B cell (primary cell): Measurements from ENCODE around the gene CYP4F22. TPM values are rescaled to one million over a fixed set of nuclear protein-coding genes. Genes with fewer than 3 reads are reported as not detected.

Source experiments
- ATAC-seq: fragments of 200-7000 bp; cut with Tn5 transposase; one replicate; pipeline ENCODE4 v1.10.0; 2021; ENCODE audit warnings: low read depth, mild to moderate bottlenecking, moderate number of reproducible peaks, moderate library complexity
- CTCF ChIA-PET: fragments of 350-600 bp; sonication (Branson Sonifier 250); formaldehyde crosslinking; loops from one replicate; lab custom pipeline; 2021; ENCODE audit warnings: antibody characterized with exemption, inconsistent platforms; lab: Charles Lee
- POLR2A ChIA-PET: fragments of 350-600 bp; sonication (Branson Sonifier 250); formaldehyde crosslinking; loops from one replicate; lab custom pipeline; 2021; ENCODE audit warnings: antibody characterized with exemption; lab: Charles Lee
- DNase-seq: peaks from one replicate; pipeline ENCODE4 v3.0.0; 2013
- H2AFZ ChIP-seq: 2 replicates; pipeline ENCODE4 v1.6.1; 2012; ENCODE audit warnings: mild to moderate bottlenecking, low read depth, low read length; ENCODE audit not compliant: insufficient read depth, poor library complexity, severe bottlenecking
- H3K27ac ChIP-seq, 2 donors: 1 replicate in 1 of 2; 2 replicates in 1 of 2; pipeline ENCODE4 v1.5.1; 2012 to 2013; ENCODE audit warnings: low read length in 2 of 2, mild to moderate bottlenecking in 2 of 2, moderate library complexity in 1 of 2
- H3K27me3 ChIP-seq, 4 experiments: fragments of 200-600 bp in 1 of 4; sonication (generic) in 1 of 4; replicated peaks in 1 of 4; 1 replicate in 2 of 4; 2 replicates in 2 of 4; pipeline versions ENCODE4 v1.6.1 to v1.7.0; 2013 to 2016; ENCODE audit warnings: low read length in 3 of 4, mild to moderate bottlenecking in 2 of 4, mixed read lengths in 1 of 4, moderate library complexity in 1 of 4; ENCODE audit not compliant: insufficient read depth in 4 of 4, control insufficient read depth in 3 of 4; ENCODE audit errors: control extremely low read depth in 1 of 4
- H3K36me3 ChIP-seq, 2 experiments: replicated peaks in 1 of 2; 1 replicate in 1 of 2; 2 replicates in 1 of 2; pipeline versions ENCODE4 v1.6.1 to v1.7.1; 2013; ENCODE audit warnings: low read length in 1 of 2; ENCODE audit not compliant: insufficient read depth in 2 of 2, control insufficient read depth in 1 of 2; ENCODE audit errors: control extremely low read depth in 1 of 2, extremely low read depth in 1 of 2
- H3K4me1 ChIP-seq, 2 donors: fragments of 200-600 bp in 1 of 2; sonication (generic) in 1 of 2; 1 replicate in 1 of 2; 2 replicates in 1 of 2; pipeline versions ENCODE4 v1.5.1 to v1.6.1; 2013 to 2017; ENCODE audit warnings: low read length in 2 of 2; ENCODE audit not compliant: control insufficient read depth in 2 of 2, insufficient read depth in 2 of 2
- H3K4me2 ChIP-seq: replicated peaks from 2 replicates; pipeline ENCODE3; 2012; ENCODE audit warnings: mild to moderate bottlenecking, low read depth, low read length; ENCODE audit not compliant: poor library complexity, severe bottlenecking
- H3K4me3 ChIP-seq, 5 experiments: fragments of 200-600 bp in 1 of 5; sonication (generic) in 1 of 5; 1 replicate in 3 of 5; 2 replicates in 2 of 5; pipeline versions ENCODE4 v1.5.1 to v1.7.0; 2011 to 2016; ENCODE audit warnings: low read length in 4 of 5, mild to moderate bottlenecking in 4 of 5, low read depth in 2 of 5, control low read depth in 1 of 5, moderate library complexity in 1 of 5; ENCODE audit not compliant: insufficient read depth in 1 of 5; ENCODE audit errors: control extremely low read depth in 1 of 5, extremely low read depth in 1 of 5
- H3K79me2 ChIP-seq: fragments of 200-600 bp; sonication (generic); one replicate; pipeline ENCODE4 v1.6.0; 2016; ENCODE audit warnings: low read length; ENCODE audit not compliant: control insufficient read depth, insufficient read depth
- H3K9ac ChIP-seq: fragments of 200-600 bp; sonication (generic); 2 replicates; pipeline ENCODE4 v1.6.1; 2017; ENCODE audit warnings: mild to moderate bottlenecking, low read length, moderate library complexity
- H3K9me3 ChIP-seq, 3 donors: one replicate each; pipeline versions ENCODE4 v1.6.1 to v1.7.1; 2013; ENCODE audit warnings: low read length in 2 of 3; ENCODE audit not compliant: control insufficient read depth in 2 of 3, insufficient read depth in 1 of 3; ENCODE audit errors: control extremely low read depth in 1 of 3
- H4K20me1 ChIP-seq: 2 replicates; pipeline ENCODE4 v1.6.0; 2012; ENCODE audit warnings: mild to moderate bottlenecking, low read length; ENCODE audit not compliant: insufficient read depth, control insufficient read depth, poor library complexity, severe bottlenecking
- H3K27ac Mint-ChIP-seq: one replicate; pipeline ENCODE4 v1.8.0; 2021; ENCODE audit warnings: mixed read lengths
- H3K27me3 Mint-ChIP-seq: one replicate; pipeline ENCODE4 v1.8.0; 2021; ENCODE audit warnings: mixed read lengths
- H3K4me1 Mint-ChIP-seq: one replicate; pipeline ENCODE4 v1.8.0; 2021; ENCODE audit warnings: mixed read lengths
- H3K4me3 Mint-ChIP-seq: one replicate; pipeline ENCODE4 v1.8.0; 2021; ENCODE audit warnings: mixed read lengths
- H3K9me3 Mint-ChIP-seq: one replicate; pipeline ENCODE4 v1.8.0; 2022; ENCODE audit warnings: mixed read lengths; ENCODE audit not compliant: insufficient read depth
- EZH2 ChIP-seq: IDR thresholded peaks from 2 replicates; pipeline ENCODE4 v1.6.1; 2012; ENCODE audit warnings: borderline replicate concordance, low read depth, mild to moderate bottlenecking, moderate library complexity, low read length; ENCODE audit not compliant: insufficient read depth, poor library complexity, severe bottlenecking
- WGBS: methylation state at CpG from one replicate; pipeline ENCODE4 v1.1.5; 2013; ENCODE audit warnings: missing lambda C conversion rate; ENCODE audit not compliant: insufficient coverage; 5-methylcytosine and 5-hydroxymethylcytosine counted together
- intact Hi-C: fragments of 100-400 bp; cut with micrococcal nuclease; formaldehyde crosslinking; loops from one replicate; pipeline ENCODE4 v1.10.0; 2022
- polyA plus RNA-seq: library from polyadenylated mRNA; depleted of rRNA; stranded (reverse); fragments of >200 nt; gene quantifications from 2 replicates; pipeline ENCODE4 v1.2.3, GENCODE V29; 2012
- total RNA-seq, 2 donors: library from RNA; stranded (reverse); fragments of 120-200 nt in 1 of 2; gene quantifications; 1 replicate in 1 of 2; 2 replicates in 1 of 2; pipeline versions ENCODE4 v1.2.3 to v1.2.4, GENCODE V29; 2013 to 2022
- TF ChIP-seq, protein P1 (sequence below): fragments of 200-600 bp; IDR thresholded peaks from one replicate; pipeline ENCODE4 v1.8.0; 2022; ENCODE audit warnings: antibody characterized with exemption, mild to moderate bottlenecking

CYP4F22 gene
- total and polyA plus RNA-seq, 2 donors (not counting 1 experiment from before 2014, with no cell fraction given) = 0.03 TPM; not detected in 1

DNA sequence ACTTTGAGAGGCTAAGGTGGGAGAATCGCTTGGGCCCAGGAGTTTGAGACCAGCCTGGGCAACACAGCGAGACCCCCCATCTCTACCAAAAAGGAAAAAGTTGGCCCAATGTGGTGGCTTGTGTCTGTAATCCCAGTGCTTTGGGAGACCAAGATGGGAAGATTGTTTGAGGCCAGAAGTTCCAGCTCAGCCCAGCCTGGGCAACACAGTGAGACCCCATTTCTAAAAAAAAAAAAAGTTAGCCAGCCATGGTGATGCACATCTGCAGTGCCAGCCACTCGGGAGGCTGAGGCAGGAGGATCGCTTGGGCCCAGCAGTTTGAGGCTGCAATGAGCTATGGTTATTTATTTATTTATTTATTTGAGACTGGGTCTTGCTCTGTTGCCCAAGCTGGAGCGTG is 41.3 kb downstream of the CYP4F22 start:
- Mint-ChIP-seq H3K4me3 (no peak overlapping the region), H3K27ac (no peak overlapping the region), H3K27me3 (peaks cover 30% of the 10 kb centered on the region), H3K4me1 (peaks cover 10% of the 10 kb centered on the region), H3K9me3 (no peaks in the 10 kb centered on the region)
- H3K4me3 ChIP-seq = no peak overlapping the region
- DNase-seq = no peak
- peaks cover 11 to 12% of the 10 kb centered on the region in 2 donors for H3K4me1 ChIP-seq
- TF ChIP-seq, protein P1, sequence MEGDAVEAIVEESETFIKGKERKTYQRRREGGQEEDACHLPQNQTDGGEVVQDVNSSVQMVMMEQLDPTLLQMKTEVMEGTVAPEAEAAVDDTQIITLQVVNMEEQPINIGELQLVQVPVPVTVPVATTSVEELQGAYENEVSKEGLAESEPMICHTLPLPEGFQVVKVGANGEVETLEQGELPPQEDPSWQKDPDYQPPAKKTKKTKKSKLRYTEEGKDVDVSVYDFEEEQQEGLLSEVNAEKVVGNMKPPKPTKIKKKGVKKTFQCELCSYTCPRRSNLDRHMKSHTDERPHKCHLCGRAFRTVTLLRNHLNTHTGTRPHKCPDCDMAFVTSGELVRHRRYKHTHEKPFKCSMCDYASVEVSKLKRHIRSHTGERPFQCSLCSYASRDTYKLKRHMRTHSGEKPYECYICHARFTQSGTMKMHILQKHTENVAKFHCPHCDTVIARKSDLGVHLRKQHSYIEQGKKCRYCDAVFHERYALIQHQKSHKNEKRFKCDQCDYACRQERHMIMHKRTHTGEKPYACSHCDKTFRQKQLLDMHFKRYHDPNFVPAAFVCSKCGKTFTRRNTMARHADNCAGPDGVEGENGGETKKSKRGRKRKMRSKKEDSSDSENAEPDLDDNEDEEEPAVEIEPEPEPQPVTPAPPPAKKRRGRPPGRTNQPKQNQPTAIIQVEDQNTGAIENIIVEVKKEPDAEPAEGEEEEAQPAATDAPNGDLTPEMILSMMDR = no peak
- TF ChIP-seq EZH2 = no peak
- peaks cover 0 to 33% (median 7%) of the 10 kb centered on the region in 4 experiments for H3K27me3 ChIP-seq
- no peaks in the 10 kb centered on the region for H4K20me1 ChIP-seq
- H3K9ac ChIP-seq = no peak overlapping the region
- H3K4me2 ChIP-seq = no peak overlapping the region
- 100% methylated on average over 2 of the region's 5 CpGs for WGBS
- H3K27ac ChIP-seq = no peak overlapping the region
- H3K79me2 ChIP-seq = no peaks in the 10 kb centered on the region
- ChIA-PET POLR2A (no interaction called here), CTCF (interaction anchor here (9.3 kb wide), 1 partner anchor 131 kb away, joined by 145 read pairs; the partner anchor contains the start of gene AKAP8L)
- intact Hi-C loops = no loop called here
- H3K36me3 ChIP-seq = no peaks in the 10 kb centered on the region
- ATAC-seq = no peak
- no peak overlapping the region for H2AFZ ChIP-seq
- H3K9me3 ChIP-seq = peaks cover 0 to 20% (median 0%) of the 10 kb centered on the region in 3 donors

DNA sequence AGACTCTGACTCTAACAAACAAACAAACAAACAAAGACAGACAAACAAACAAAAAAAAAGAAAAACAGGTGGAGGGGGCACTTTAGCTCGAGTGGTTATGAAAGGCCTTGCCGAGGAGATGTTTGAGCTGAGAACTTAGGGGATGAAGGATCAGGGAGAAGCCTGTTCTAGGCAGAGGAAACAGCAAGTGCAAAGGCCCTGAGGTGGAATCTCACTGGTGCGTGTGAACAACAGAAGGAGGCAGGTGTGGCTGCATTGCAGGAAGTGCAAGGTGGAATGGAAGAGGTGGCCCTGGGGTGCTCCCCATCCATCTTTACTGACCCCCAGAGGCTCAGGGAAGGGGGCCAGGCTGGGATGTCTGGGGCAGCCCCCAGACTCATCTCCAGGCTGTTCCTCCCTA is 41.9 kb downstream of the CYP4F22 start:
- intact Hi-C loops = loop anchor here (10.0 kb wide), 1 partner anchor 1805 kb away; a partner anchor contains a TSS
- Histone ChIP-seq H3K79me2 (no peaks in the 10 kb centered on the region), H3K27me3 (peaks cover 0 to 33% (median 7%) of the 10 kb centered on the region in 4 experiments), H3K36me3 (no peaks in the 10 kb centered on the region), H3K4me2 (no peak overlapping the region), H3K27ac (no peak overlapping the region), H3K9me3 (peaks cover 0 to 20% (median 0%) of the 10 kb centered on the region in 3 donors), H3K4me1 (peaks cover 11 to 12% of the 10 kb centered on the region in 2 donors), H4K20me1 (no peaks in the 10 kb centered on the region), H3K9ac (no peak overlapping the region), H3K4me3 (no peak overlapping the region), H2AFZ (peak overlapping the region; percentile 76)
- DNase-seq = no peak
- H3K9me3 Mint-ChIP-seq = no peaks in the 10 kb centered on the region
- ChIA-PET CTCF (interaction anchor here (9.3 kb wide), 1 partner anchor 131 kb away, joined by 145 read pairs; the partner anchor contains the start of gene AKAP8L), POLR2A (no interaction called here)
- no peak overlapping the region for H3K27ac Mint-ChIP-seq
- TF ChIP-seq, protein P1 = no peak
- TF ChIP-seq EZH2 = no peak
- H3K4me1 Mint-ChIP-seq = peaks cover 10% of the 10 kb centered on the region
- 100% methylated on average over 2 of the region's 3 CpGs for WGBS
- peaks cover 30% of the 10 kb centered on the region for H3K27me3 Mint-ChIP-seq
- H3K4me3 Mint-ChIP-seq = peak overlapping the region; percentile 81
- ATAC-seq = no peak
